Adrenal gland (tissue), 5 donors: ENCODE data around the gene REXO5.

ENCODE experiments used
- POLR2A ChIP-seq, 2 donors: fragments of 450-650 bp; IDR thresholded peaks; one replicate each; pipeline ENCODE4 v1.6.1; 2017; ENCODE audit warnings: antibody characterized with exemption in 2 of 2, mild to moderate bottlenecking in 2 of 2, moderate library complexity in 1 of 2
- TF ChIP-seq, protein P1 (sequence below), 6 experiments: fragments of 450-650 bp in 4 of 6; fragments of 200-600 bp in 2 of 6; sonication (generic) in 1 of 6; IDR thresholded peaks; 1 replicate in 5 of 6; 2 replicates in 1 of 6; pipeline versions ENCODE4 v1.5.1 to v1.8.0; 2016 to 2021; ENCODE audit warnings: antibody characterized with exemption in 6 of 6, mild to moderate bottlenecking in 2 of 6, moderate library complexity in 1 of 6
- donor health status: DM: no; HTN: no; CAD: no.

DNA sequence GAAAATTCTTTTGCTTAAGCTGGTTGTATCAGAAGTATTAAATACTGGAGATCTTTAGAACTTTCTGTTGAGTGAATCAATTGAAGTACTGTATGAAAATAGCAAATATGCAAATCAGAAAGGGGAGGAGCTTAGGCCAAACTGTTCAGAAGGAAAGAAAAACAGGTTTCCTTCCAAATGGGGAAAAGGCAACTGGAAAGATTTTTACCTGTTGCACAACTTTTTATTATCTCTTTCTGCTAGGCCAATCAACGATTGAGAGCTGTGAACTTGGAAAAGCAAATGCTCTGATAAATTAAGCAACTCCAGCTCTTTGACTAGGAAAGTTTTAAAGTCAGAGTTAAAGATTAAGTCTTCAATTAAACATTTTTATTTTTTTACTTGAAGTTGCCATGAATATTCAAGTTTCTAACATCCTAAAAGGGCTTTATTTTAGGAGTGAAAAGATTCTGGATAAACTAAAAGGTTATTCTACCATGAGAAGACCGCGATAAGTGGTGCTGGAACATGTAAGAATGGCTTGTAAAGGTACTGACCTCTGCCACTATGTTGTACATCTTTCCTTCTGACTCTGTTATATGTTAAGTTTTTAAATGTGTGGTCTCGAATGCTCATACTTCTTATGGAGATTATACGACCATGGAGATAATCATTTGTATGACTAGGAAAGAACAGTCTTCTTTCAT lies 77.4 kb downstream of the REXO5 start:
- TF ChIP-seq, protein P1, sequence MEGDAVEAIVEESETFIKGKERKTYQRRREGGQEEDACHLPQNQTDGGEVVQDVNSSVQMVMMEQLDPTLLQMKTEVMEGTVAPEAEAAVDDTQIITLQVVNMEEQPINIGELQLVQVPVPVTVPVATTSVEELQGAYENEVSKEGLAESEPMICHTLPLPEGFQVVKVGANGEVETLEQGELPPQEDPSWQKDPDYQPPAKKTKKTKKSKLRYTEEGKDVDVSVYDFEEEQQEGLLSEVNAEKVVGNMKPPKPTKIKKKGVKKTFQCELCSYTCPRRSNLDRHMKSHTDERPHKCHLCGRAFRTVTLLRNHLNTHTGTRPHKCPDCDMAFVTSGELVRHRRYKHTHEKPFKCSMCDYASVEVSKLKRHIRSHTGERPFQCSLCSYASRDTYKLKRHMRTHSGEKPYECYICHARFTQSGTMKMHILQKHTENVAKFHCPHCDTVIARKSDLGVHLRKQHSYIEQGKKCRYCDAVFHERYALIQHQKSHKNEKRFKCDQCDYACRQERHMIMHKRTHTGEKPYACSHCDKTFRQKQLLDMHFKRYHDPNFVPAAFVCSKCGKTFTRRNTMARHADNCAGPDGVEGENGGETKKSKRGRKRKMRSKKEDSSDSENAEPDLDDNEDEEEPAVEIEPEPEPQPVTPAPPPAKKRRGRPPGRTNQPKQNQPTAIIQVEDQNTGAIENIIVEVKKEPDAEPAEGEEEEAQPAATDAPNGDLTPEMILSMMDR (IDR thresholded peaks at IDR 0.05): no peak
- TF ChIP-seq POLR2A (IDR thresholded peaks at IDR 0.05): peak in 1 of 2 donors; percentile 6
